T-helper 9 cell (primary cell): Measurements from ENCODE around the gene SAFB2.

ENCODE experiments used
- DNase-seq: peaks from one replicate; pipeline ENCODE4 v3.0.0-alpha.2; 2020

The SAFB2 gene

DNA sequence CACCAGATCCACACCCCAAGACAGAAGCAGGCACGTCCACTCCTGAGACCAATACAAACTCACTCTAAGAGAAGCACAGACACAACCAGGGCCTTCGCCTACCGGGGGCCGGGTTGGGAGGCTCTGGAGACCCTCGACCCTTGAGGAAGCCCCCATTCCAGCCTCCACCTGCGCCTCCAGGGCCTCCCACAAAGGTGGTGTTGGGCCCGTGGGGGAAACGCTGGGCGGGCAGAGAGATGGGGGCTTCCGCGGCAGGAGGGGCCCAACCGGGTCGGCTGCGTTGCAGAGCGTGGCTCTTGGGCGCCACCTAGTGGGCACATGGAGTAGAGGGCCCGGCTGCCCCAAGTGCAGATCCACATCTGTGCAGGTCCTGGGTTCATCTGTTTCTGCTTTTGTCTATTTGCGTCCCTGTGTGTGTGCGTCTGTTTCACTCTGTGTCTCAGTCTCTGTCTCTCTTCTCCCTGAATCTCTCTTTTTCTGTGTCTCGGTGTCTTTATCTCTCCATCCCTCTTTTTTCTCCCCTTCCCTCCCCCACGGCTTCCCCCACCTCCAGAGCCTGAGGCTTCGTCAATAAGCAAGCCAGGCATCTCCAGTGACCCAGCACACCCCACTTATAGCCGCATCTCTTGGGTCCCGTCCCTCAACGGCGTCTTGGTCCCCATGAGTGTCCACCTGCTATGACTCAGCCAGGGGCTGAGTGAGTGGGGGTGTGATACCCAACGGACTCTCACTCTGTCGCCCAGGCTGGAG, 44.3 kb downstream of the SAFB2 start:
- DNase-seq, result peak; percentile 77

- no peak for DNase-seq
Measured at GRCh38 chr19:5575590-5575989, 47.0 kb downstream of the SAFB2 start.

GRCh38 chr19:5572556-5573286, 49.9 kb downstream of the SAFB2 start:
- no peak for DNase-seq

- DNase-seq, result no peak
Measured at GRCh38 chr19:5571777-5572176, 50.8 kb downstream of the SAFB2 start.

DNA sequence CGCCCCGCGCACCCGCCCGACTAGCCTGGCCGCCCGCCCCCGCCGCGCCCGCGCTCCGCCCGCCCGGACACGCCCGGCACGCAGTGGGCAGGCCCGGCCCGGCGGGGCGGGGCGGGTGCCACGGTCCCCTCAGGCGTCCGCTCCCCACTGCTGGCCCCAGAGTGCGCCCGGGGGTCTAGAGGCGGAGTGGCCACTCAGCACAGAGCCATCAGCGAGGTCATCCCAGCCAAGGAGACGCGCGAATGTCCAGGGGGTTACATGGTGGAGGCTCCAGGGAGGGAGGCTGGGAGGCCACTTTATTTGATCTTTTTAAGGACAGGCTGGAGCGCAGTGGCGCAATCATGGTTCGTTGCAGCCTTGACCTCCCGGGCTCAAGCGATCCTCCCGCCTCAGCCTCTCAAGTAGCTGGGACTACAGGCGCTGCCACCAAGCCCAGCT, 54.6 kb downstream of the SAFB2 start:
- DNase-seq, result no peak

DNA sequence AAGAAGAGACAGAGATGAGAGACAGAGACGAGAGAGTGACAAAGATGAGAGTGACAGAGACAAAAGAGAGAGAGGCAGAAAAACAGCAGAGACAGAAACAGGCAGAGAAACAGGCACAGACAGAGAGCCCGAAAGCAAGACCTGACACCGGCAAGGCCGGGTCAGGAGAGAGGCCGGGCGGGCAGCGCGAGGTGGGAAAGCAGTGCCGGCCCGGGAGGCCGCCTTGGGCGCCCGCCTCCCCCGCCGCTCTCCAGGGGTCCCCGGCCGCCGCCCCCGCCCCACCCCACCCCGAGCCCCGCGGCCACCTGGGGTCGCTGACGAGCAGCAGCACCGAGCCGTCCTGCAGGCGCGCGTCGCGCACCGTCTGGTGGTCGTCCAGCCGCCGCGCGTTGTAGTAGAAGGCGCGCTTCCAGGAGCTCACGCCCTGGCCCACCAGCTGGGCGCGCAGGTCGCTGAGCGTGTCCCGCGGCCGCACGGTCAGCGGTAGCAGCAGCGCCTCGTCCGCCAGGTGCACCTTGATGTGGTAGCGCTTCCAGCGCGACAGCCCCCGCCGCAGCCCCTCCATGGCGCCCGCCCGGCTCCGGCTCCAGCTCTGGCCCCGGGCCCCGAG, 55.1 kb downstream of the SAFB2 start, which contains the start of gene TINCR:
Gene TINCR (minus strand): TSS at position 594 of the 610 bp plus-strand sequence.
- DNase-seq, result no peak

GRCh38 chr19:5564930-5565329, 57.6 kb downstream of the SAFB2 start:
- no peak for DNase-seq

DNA sequence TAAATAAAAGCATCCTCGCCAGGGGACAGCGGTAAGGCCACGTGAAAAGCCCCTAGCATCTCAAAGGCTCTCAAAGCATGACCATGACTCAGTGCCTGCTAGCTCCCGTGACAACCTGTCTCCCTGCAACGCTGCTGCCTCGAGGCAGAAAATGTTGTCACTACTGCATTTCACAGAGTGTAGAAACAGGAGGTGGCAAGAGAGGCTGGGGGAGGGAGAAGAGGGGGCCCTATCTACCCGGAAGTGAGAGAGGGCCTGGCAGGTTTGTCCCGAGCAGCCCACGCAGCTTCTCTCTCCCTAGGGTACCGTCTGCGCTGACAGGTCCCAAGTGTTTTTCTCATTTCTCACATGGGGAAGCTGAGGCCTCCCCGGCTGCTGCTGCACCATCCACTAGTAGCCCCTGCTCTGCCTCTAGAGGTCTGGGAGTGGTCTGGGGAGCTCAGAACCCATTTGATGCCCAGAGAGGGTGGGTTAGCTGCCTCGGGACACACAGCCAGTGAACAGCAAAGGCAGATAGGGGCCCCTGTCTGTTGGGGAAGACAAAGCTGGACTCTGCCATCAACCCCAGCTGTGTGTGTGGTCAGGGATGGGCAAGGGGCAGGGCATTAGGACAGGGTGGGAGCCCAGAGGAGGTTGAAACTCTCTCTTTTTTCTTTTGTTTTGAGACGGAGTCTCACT, 58.5 kb downstream of the SAFB2 start:
- DNase-seq, result no peak

DNA sequence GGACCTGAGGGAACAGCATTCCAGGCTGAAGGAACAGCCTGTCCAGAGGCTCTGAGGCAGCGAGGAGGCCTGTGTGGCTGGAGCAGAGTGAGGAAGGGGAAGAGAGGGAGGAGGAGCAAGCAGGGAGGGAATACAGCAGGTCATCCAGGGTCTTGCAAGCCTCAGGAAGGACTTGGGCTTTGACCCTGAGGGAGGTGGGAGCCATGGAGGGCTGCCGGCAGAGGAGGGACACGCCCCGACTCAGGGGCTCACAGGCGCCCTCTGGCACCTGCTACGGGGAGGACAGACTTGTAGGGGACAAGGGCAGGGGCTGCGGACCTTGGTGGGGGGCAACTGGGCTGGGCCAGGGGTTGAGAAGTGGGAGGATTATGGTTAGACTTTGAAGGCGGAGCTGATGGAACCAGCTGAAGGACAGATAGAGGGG, 59.6 kb downstream of the SAFB2 start:
- DNase-seq, result no peak

- DNase-seq, result no peak
Measured at GRCh38 chr19:5562280-5562679, 60.3 kb downstream of the SAFB2 start.

GRCh38 chr19:5561559-5561958, 61.0 kb downstream of the SAFB2 start:
- no peak for DNase-seq

- DNase-seq, result no peak
Measured at GRCh38 chr19:5560156-5560555, 62.4 kb downstream of the SAFB2 start.

GRCh38 chr19:5559804-5560133, 62.8 kb downstream of the SAFB2 start:
- no peak for DNase-seq

- DNase-seq, result no peak
Measured at GRCh38 chr19:5558101-5558621, 64.4 kb downstream of the SAFB2 start.

DNA sequence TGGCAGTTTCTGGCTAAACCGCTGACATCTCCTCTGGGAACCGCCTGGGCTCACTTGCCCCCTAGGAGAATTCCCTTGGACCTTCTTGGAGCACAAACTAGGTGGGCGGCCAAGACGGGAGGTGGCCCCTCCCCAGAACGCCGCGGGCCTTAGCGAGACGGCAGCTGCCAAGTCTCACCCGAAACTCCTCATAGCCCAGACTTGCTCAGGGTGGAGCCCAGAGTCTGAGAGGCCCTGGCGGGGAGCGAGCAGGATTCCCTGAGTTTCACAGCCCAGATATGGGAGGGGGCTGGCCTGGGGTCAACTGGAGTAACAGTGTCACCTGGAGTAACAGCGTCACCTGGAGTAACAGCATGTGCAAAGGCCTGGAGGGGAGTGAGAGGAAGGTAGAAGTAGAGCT, 64.9 kb downstream of the SAFB2 start:
- no peak for DNase-seq

DNA sequence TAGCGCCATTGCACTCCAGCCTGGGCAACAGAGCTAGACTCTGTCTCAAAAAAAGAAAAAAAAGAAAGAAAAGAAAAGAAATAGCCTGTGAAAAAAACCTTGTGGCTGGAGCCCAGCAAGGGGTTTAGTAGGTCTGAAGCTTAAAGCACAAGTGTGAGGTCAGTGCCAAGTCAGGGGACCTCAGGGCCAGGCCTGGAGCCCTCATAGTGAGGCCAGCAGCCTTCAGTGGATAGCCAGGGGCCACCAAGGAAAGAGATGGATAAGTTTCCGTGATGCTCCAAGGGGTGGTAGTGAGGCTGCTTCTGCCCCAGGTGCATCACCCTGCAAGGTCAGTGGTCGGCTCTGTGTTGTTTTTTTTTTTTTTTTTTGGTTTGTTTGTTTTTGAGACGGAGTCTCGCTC, 67.7 kb downstream of the SAFB2 start:
- no peak for DNase-seq

DNA sequence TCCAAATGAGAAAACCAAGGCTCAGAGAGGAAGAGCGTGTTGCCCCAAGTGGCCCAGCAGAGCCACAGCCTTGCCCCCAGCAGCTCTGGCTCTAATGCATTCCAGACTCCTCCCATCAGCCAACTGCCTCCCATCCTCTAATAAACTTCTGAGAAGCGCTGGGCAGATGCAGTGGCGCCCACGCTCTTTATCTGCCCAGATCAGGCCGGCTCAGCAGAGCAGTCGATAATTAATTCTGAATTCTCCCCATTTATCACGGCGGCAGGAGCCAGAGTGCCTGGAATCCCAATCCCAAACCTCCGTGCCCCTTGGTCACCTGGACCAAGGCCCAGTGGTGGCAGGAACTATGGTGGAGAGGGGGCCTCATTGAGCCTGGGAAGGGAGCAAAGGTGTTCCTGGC, 68.7 kb downstream of the SAFB2 start:
- DNase-seq, result no peak

- DNase-seq, result no peak
Measured at GRCh38 chr19:5547881-5548280, 74.7 kb downstream of the SAFB2 start.

GRCh38 chr19:5545984-5546383, 76.6 kb downstream of the SAFB2 start:
- no peak for DNase-seq

GRCh38 chr19:5545051-5545450, 77.5 kb downstream of the SAFB2 start:
- no peak for DNase-seq

- no peak for DNase-seq
Measured at GRCh38 chr19:5542665-5543064, 79.9 kb downstream of the SAFB2 start.

- no peak for DNase-seq
Measured at GRCh38 chr19:5541456-5541855, 81.1 kb downstream of the SAFB2 start.

- no peak for DNase-seq
Measured at GRCh38 chr19:5540208-5540607, 82.4 kb downstream of the SAFB2 start.
